Peyer's patch (tissue), 4 donors: ENCODE measurements around the gene CLEC4E.

Source experiments
- POLR2A ChIP-seq, 2 donors: fragments of 450-650 bp; IDR thresholded peaks; one replicate each; pipeline ENCODE4 v1.5.1; 2017; ENCODE audit warnings: antibody characterized with exemption in 2 of 2, mild to moderate bottlenecking in 2 of 2, moderate library complexity in 2 of 2
- TF ChIP-seq, protein P1 (sequence below), 6 experiments: fragments of 450-650 bp in 4 of 6; fragments of 200-600 bp in 2 of 6; sonication (generic) in 1 of 6; IDR thresholded peaks; one replicate each; pipeline ENCODE4 v1.5.1; 2017 to 2019; ENCODE audit warnings: antibody characterized with exemption in 6 of 6, mild to moderate bottlenecking in 3 of 6, moderate library complexity in 1 of 6

DNA sequence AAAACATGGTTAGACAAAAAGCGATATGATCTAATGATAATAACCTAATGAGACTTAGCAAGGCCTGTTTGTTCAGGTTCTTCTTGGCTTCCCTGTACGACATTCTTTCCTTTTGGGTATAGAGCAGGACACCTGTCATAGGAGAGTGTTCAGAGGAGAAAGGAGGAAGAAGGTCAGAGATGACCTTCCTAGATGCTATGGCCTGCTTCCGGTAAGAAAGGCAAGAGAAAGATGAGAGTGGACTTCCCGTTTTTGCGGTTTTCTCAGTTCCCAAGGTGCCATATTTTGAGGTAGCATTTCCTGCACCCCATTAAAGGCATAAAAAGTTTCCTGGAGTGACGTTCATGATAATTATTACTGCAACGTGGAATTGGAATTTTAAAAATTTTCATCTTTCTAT is 8.7 kb downstream of the CLEC4E start:
- TF ChIP-seq, protein P1, sequence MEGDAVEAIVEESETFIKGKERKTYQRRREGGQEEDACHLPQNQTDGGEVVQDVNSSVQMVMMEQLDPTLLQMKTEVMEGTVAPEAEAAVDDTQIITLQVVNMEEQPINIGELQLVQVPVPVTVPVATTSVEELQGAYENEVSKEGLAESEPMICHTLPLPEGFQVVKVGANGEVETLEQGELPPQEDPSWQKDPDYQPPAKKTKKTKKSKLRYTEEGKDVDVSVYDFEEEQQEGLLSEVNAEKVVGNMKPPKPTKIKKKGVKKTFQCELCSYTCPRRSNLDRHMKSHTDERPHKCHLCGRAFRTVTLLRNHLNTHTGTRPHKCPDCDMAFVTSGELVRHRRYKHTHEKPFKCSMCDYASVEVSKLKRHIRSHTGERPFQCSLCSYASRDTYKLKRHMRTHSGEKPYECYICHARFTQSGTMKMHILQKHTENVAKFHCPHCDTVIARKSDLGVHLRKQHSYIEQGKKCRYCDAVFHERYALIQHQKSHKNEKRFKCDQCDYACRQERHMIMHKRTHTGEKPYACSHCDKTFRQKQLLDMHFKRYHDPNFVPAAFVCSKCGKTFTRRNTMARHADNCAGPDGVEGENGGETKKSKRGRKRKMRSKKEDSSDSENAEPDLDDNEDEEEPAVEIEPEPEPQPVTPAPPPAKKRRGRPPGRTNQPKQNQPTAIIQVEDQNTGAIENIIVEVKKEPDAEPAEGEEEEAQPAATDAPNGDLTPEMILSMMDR (IDR thresholded peaks at IDR 0.05) = no peak
- TF ChIP-seq POLR2A (IDR thresholded peaks at IDR 0.05) = no peak
